Measurements from ENCODE around the gene CCDC51.
A peak's percentile ranks its signal among the peaks of the same experiment; 100 is the strongest.

Gene CCDC51

GRCh38 chr3:48426401-48426909, 13.5 kb downstream of the CCDC51 start:
- Histone ChIP-seq H3K36me3 (ENCODE audit: control insufficient read depth, insufficient read depth, low read length) (peaks cover 36% of the 10 kb centered on the region), H3K27me3 (ENCODE audit: control insufficient read depth, insufficient read depth, low read length) (no peaks in the 10 kb centered on the region), H3K4me1 (ENCODE audit: control insufficient read depth, insufficient read depth, low read length) (peaks cover 40% of the 10 kb centered on the region), H3K9ac (ENCODE audit: low read length) (no peak overlapping the region), H3K4me3 (ENCODE audit: low read depth, low read length) (no peak overlapping the region), H3K27ac (ENCODE audit: low read depth, low read length) (no peak overlapping the region), H3K9me3 (ENCODE audit: control insufficient read depth, insufficient read depth, low read depth, low read length) (no peaks in the 10 kb centered on the region)

- H3K9ac ChIP-seq (ENCODE audit: low read length), result peak overlapping the region; percentile 5
- H3K9me3 ChIP-seq (ENCODE audit: control insufficient read depth, insufficient read depth, low read depth, low read length), result no peaks in the 10 kb centered on the region
- peaks cover 47% of the 10 kb centered on the region for H3K36me3 ChIP-seq (ENCODE audit: control insufficient read depth, insufficient read depth, low read length)
- peaks cover 31% of the 10 kb centered on the region for H3K4me1 ChIP-seq (ENCODE audit: control insufficient read depth, insufficient read depth, low read length)
- H3K27ac ChIP-seq (ENCODE audit: low read depth, low read length), result peak overlapping the region; percentile 36; the same call in 1 of the 2 replicates
- H3K27me3 ChIP-seq (ENCODE audit: control insufficient read depth, insufficient read depth, low read length), result no peaks in the 10 kb centered on the region
- H3K4me3 ChIP-seq (ENCODE audit: low read depth, low read length), result no peak overlapping the region
These were observed 14.6 kb downstream of the CCDC51 start for GRCh38 chr3:48425281-48425812.

GRCh38 chr3:48423883-48424695, 15.8 kb downstream of the CCDC51 start:
- Histone ChIP-seq H3K9ac (ENCODE audit: low read length) (no peak overlapping the region), H3K4me3 (ENCODE audit: low read depth, low read length) (no peak overlapping the region), H3K4me1 (ENCODE audit: control insufficient read depth, insufficient read depth, low read length) (peaks cover 28% of the 10 kb centered on the region), H3K27me3 (ENCODE audit: control insufficient read depth, insufficient read depth, low read length) (no peaks in the 10 kb centered on the region), H3K27ac (ENCODE audit: low read depth, low read length) (no peak overlapping the region; the same call in 1 of the 2 replicates), H3K36me3 (ENCODE audit: control insufficient read depth, insufficient read depth, low read length) (peaks cover 60% of the 10 kb centered on the region), H3K9me3 (ENCODE audit: control insufficient read depth, insufficient read depth, low read depth, low read length) (no peaks in the 10 kb centered on the region)

GRCh38 chr3:48423241-48423882, 16.6 kb downstream of the CCDC51 start:
- Histone ChIP-seq H3K9me3 (ENCODE audit: control insufficient read depth, insufficient read depth, low read depth, low read length) (no peaks in the 10 kb centered on the region), H3K4me3 (ENCODE audit: low read depth, low read length) (no peak overlapping the region), H3K27ac (ENCODE audit: low read depth, low read length) (no peak overlapping the region), H3K4me1 (ENCODE audit: control insufficient read depth, insufficient read depth, low read length) (peaks cover 28% of the 10 kb centered on the region), H3K36me3 (ENCODE audit: control insufficient read depth, insufficient read depth, low read length) (peaks cover 67% of the 10 kb centered on the region), H3K27me3 (ENCODE audit: control insufficient read depth, insufficient read depth, low read length) (no peaks in the 10 kb centered on the region), H3K9ac (ENCODE audit: low read length) (no peak overlapping the region)

- Histone ChIP-seq H3K4me1 (ENCODE audit: control insufficient read depth, insufficient read depth, low read length) (peaks cover 22% of the 10 kb centered on the region), H3K9me3 (ENCODE audit: control insufficient read depth, insufficient read depth, low read depth, low read length) (no peaks in the 10 kb centered on the region), H3K27ac (ENCODE audit: low read depth, low read length) (no peak overlapping the region), H3K9ac (ENCODE audit: low read length) (no peak overlapping the region), H3K4me3 (ENCODE audit: low read depth, low read length) (no peak overlapping the region), H3K27me3 (ENCODE audit: control insufficient read depth, insufficient read depth, low read length) (no peaks in the 10 kb centered on the region), H3K36me3 (ENCODE audit: control insufficient read depth, insufficient read depth, low read length) (peaks cover 74% of the 10 kb centered on the region)
These were observed 17.2 kb downstream of the CCDC51 start for GRCh38 chr3:48422681-48423080.

- Histone ChIP-seq H3K4me1 (ENCODE audit: control insufficient read depth, insufficient read depth, low read length) (peaks cover 18% of the 10 kb centered on the region), H3K4me3 (ENCODE audit: low read depth, low read length) (no peak overlapping the region), H3K9ac (ENCODE audit: low read length) (no peak overlapping the region), H3K27me3 (ENCODE audit: control insufficient read depth, insufficient read depth, low read length) (no peaks in the 10 kb centered on the region), H3K36me3 (ENCODE audit: control insufficient read depth, insufficient read depth, low read length) (peaks cover 78% of the 10 kb centered on the region), H3K9me3 (ENCODE audit: control insufficient read depth, insufficient read depth, low read depth, low read length) (no peaks in the 10 kb centered on the region), H3K27ac (ENCODE audit: low read depth, low read length) (no peak overlapping the region)
These were observed 17.6 kb downstream of the CCDC51 start for GRCh38 chr3:48422272-48422671.

GRCh38 chr3:48420561-48420960, 19.4 kb downstream of the CCDC51 start:
- H3K9ac ChIP-seq (ENCODE audit: low read length), result no peak overlapping the region
- H3K27me3 ChIP-seq (ENCODE audit: control insufficient read depth, insufficient read depth, low read length), result no peaks in the 10 kb centered on the region
- H3K36me3 ChIP-seq (ENCODE audit: control insufficient read depth, insufficient read depth, low read length), result peaks cover 92% of the 10 kb centered on the region
- H3K4me3 ChIP-seq (ENCODE audit: low read depth, low read length), result no peak overlapping the region
- H3K27ac ChIP-seq (ENCODE audit: low read depth, low read length), result no peak overlapping the region
- no peaks in the 10 kb centered on the region for H3K9me3 ChIP-seq (ENCODE audit: control insufficient read depth, insufficient read depth, low read depth, low read length)
- peaks cover 10% of the 10 kb centered on the region; the same call in 1 of the 2 replicates for H3K4me1 ChIP-seq (ENCODE audit: control insufficient read depth, insufficient read depth, low read length)

- peaks cover under 1% of the 10 kb centered on the region; the same call in 1 of the 2 replicates for H3K4me1 ChIP-seq (ENCODE audit: control insufficient read depth, insufficient read depth, low read length)
- peaks cover 97% of the 10 kb centered on the region for H3K36me3 ChIP-seq (ENCODE audit: control insufficient read depth, insufficient read depth, low read length)
- no peak overlapping the region for H3K9ac ChIP-seq (ENCODE audit: low read length)
- no peaks in the 10 kb centered on the region for H3K9me3 ChIP-seq (ENCODE audit: control insufficient read depth, insufficient read depth, low read depth, low read length)
- H3K27me3 ChIP-seq (ENCODE audit: control insufficient read depth, insufficient read depth, low read length), result no peaks in the 10 kb centered on the region
- no peak overlapping the region for H3K4me3 ChIP-seq (ENCODE audit: low read depth, low read length)
- H3K27ac ChIP-seq (ENCODE audit: low read depth, low read length), result no peak overlapping the region
These were observed 20.3 kb downstream of the CCDC51 start for GRCh38 chr3:48419597-48419996.

- H3K27ac ChIP-seq (ENCODE audit: low read depth, low read length), result no peak overlapping the region
- no peaks in the 10 kb centered on the region for H3K27me3 ChIP-seq (ENCODE audit: control insufficient read depth, insufficient read depth, low read length)
- H3K36me3 ChIP-seq (ENCODE audit: control insufficient read depth, insufficient read depth, low read length), result peaks cover 98% of the 10 kb centered on the region
- H3K9ac ChIP-seq (ENCODE audit: low read length), result peak overlapping the region; percentile 27
- H3K9me3 ChIP-seq (ENCODE audit: control insufficient read depth, insufficient read depth, low read depth, low read length), result no peaks in the 10 kb centered on the region
- no peaks in the 10 kb centered on the region; the same call in 1 of the 2 replicates for H3K4me1 ChIP-seq (ENCODE audit: control insufficient read depth, insufficient read depth, low read length)
- no peak overlapping the region for H3K4me3 ChIP-seq (ENCODE audit: low read depth, low read length)
These were observed 20.8 kb downstream of the CCDC51 start for GRCh38 chr3:48419149-48419548.

DNA sequence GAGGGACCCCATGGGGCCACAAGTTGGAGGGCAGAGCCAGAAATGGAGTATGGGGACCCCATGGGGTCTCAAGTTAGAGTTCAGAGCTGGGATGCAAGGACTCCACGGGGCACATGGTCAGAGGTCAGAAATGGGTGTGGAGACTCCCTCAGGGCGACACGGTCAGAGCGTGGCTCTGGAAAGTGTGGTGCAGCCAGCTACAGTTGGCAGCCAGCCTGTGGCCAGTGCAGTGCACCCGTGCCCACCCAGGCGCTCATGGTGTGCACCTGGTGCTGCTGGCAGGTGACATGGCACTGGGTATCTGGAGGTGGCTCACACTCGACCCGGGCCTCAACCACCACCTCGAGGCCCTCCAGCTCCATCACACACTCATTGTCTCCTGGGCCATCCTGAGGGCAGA, 21.3 kb downstream of the CCDC51 start:
- Histone ChIP-seq H3K4me3 (ENCODE audit: low read depth, low read length) (no peak overlapping the region), H3K27ac (ENCODE audit: low read depth, low read length) (no peak overlapping the region), H3K9ac (ENCODE audit: low read length) (no peak overlapping the region), H3K9me3 (ENCODE audit: control insufficient read depth, insufficient read depth, low read depth, low read length) (no peaks in the 10 kb centered on the region), H3K27me3 (ENCODE audit: control insufficient read depth, insufficient read depth, low read length) (no peaks in the 10 kb centered on the region), H3K4me1 (ENCODE audit: control insufficient read depth, insufficient read depth, low read length) (no peaks in the 10 kb centered on the region), H3K36me3 (ENCODE audit: control insufficient read depth, insufficient read depth, low read length) (peaks cover 98% of the 10 kb centered on the region)

GRCh38 chr3:48418140-48418539, 21.8 kb downstream of the CCDC51 start:
- no peaks in the 10 kb centered on the region for H3K9me3 ChIP-seq (ENCODE audit: control insufficient read depth, insufficient read depth, low read depth, low read length)
- H3K36me3 ChIP-seq (ENCODE audit: control insufficient read depth, insufficient read depth, low read length), result peaks cover 98% of the 10 kb centered on the region
- H3K4me3 ChIP-seq (ENCODE audit: low read depth, low read length), result no peak overlapping the region
- no peaks in the 10 kb centered on the region for H3K27me3 ChIP-seq (ENCODE audit: control insufficient read depth, insufficient read depth, low read length)
- H3K4me1 ChIP-seq (ENCODE audit: control insufficient read depth, insufficient read depth, low read length), result no peaks in the 10 kb centered on the region
- H3K9ac ChIP-seq (ENCODE audit: low read length), result no peak overlapping the region
- H3K27ac ChIP-seq (ENCODE audit: low read depth, low read length), result no peak overlapping the region
